ENCODE results near the gene ESAM. TPM values are rescaled to one million over a fixed set of nuclear protein-coding genes. Genes with fewer than 3 reads are reported as not detected.
A peak's percentile ranks its signal among the peaks of the same experiment; 100 is the strongest.

The ESAM gene
- polyA plus RNA-seq, 3 donors: 0.18 to 0.74 (median 0.49) TPM

- Histone ChIP-seq H3K4me2 (replicated peaks; ENCODE audit: extremely low read depth, low read length, poor library complexity, severe bottlenecking) (peak overlapping the region; percentile 68), H3K4me1 (ENCODE audit: control insufficient read depth in 1 of 2, insufficient read depth in 2 of 2, low read length in 2 of 2) (peaks cover 53 to 60% of the 10 kb centered on the region in 2 donors)
Measured at GRCh38 chr11:124759266-124760204, 2.6 kb downstream of the ESAM start.

More at GRCh38 chr11:124759266-124760204, 2.6 kb downstream of the ESAM start:
- no peak for TF ChIP-seq CTCF (IDR thresholded peaks at IDR 0.05)
- H3K9ac ChIP-seq (ENCODE audit: insufficient read depth, low read length, poor library complexity, severe bottlenecking): no peak overlapping the region
- 9% methylated on average over 41 of the region's 52 CpGs for WGBS (ENCODE audit: insufficient coverage)
- H3K9me3 ChIP-seq (replicated peaks in 1 of 2; ENCODE audit: control insufficient read depth in 1 of 2, insufficient read depth in 1 of 2, low read length in 2 of 2): peaks cover 3 to 14% of the 10 kb centered on the region in 2 donors
- Mint-ChIP-seq H3K4me3 (peak overlapping the region; percentile 34 to 94), H3K27me3 (ENCODE audit: low read depth in 3 of 3) (peaks cover 50 to 67% (median 54%) of the 10 kb centered on the region in 3 donors), H3K4me1 (peaks cover 50% of the 10 kb centered on the region), H3K27ac (peak overlapping the region in 1 of 7 donors; percentile 11), H3K9me3 (peaks cover 0 to 23% (median 12%) of the 10 kb centered on the region in 7 donors), H3K36me3 (peaks cover 7 to 10% of the 10 kb centered on the region in 2 donors)
- intact Hi-C loops (cut with micrococcal nuclease): loop anchor here in 1 of 2 donors (5.0 kb wide), 1 partner anchor 33 kb away; no protein-coding TSS in a partner anchor
- peak overlapping the region; percentile 31 for H2AFZ ChIP-seq (ENCODE audit: insufficient read depth, low read depth, low read length, poor library complexity, severe bottlenecking)
- no peak for DNase-seq
- peak overlapping the region in 1 of 3 experiments; percentile 58 for H3K4me3 ChIP-seq (replicated peaks in 1 of 3; ENCODE audit: low read depth in 2 of 3, low read length in 3 of 3)
- no peaks in the 10 kb centered on the region for H3K36me3 ChIP-seq (replicated peaks in 1 of 2; ENCODE audit: control insufficient read depth in 1 of 2, insufficient read depth in 2 of 2, low read length in 2 of 2)
- no peaks in the 10 kb centered on the region for H3K79me2 ChIP-seq (ENCODE audit: insufficient read depth, low read length)
- H3K27me3 ChIP-seq (ENCODE audit: control insufficient read depth in 2 of 2, insufficient read depth in 2 of 2, low read length in 2 of 2): peaks cover 29 to 45% of the 10 kb centered on the region in 2 donors
- H4K20me1 ChIP-seq (ENCODE audit: insufficient read depth, low read length): peaks cover 5% of the 10 kb centered on the region
- no peak overlapping the region for H3K27ac ChIP-seq (ENCODE audit: low read depth in 1 of 2, low read length in 2 of 2)

Measured in CD14-positive monocyte (primary cell).